HTERT RPE-1 (cell line): ENCODE data around the gene ARID2.

Experiments
- in situ Hi-C: fragments of 300-500 bp; cut with MboI; formaldehyde crosslinking; loops from 4 replicates; pipeline ENCODE4 v1.14.3; 2020; ENCODE audit warnings: low sequenced_read_pairs

Gene ARID2, protein sequence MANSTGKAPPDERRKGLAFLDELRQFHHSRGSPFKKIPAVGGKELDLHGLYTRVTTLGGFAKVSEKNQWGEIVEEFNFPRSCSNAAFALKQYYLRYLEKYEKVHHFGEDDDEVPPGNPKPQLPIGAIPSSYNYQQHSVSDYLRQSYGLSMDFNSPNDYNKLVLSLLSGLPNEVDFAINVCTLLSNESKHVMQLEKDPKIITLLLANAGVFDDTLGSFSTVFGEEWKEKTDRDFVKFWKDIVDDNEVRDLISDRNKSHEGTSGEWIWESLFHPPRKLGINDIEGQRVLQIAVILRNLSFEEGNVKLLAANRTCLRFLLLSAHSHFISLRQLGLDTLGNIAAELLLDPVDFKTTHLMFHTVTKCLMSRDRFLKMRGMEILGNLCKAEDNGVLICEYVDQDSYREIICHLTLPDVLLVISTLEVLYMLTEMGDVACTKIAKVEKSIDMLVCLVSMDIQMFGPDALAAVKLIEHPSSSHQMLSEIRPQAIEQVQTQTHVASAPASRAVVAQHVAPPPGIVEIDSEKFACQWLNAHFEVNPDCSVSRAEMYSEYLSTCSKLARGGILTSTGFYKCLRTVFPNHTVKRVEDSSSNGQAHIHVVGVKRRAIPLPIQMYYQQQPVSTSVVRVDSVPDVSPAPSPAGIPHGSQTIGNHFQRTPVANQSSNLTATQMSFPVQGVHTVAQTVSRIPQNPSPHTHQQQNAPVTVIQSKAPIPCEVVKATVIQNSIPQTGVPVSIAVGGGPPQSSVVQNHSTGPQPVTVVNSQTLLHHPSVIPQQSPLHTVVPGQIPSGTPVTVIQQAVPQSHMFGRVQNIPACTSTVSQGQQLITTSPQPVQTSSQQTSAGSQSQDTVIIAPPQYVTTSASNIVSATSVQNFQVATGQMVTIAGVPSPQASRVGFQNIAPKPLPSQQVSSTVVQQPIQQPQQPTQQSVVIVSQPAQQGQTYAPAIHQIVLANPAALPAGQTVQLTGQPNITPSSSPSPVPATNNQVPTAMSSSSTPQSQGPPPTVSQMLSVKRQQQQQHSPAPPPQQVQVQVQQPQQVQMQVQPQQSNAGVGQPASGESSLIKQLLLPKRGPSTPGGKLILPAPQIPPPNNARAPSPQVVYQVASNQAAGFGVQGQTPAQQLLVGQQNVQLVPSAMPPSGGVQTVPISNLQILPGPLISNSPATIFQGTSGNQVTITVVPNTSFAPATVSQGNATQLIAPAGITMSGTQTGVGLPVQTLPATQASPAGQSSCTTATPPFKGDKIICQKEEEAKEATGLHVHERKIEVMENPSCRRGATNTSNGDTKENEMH (N-terminal part only)

DNA sequence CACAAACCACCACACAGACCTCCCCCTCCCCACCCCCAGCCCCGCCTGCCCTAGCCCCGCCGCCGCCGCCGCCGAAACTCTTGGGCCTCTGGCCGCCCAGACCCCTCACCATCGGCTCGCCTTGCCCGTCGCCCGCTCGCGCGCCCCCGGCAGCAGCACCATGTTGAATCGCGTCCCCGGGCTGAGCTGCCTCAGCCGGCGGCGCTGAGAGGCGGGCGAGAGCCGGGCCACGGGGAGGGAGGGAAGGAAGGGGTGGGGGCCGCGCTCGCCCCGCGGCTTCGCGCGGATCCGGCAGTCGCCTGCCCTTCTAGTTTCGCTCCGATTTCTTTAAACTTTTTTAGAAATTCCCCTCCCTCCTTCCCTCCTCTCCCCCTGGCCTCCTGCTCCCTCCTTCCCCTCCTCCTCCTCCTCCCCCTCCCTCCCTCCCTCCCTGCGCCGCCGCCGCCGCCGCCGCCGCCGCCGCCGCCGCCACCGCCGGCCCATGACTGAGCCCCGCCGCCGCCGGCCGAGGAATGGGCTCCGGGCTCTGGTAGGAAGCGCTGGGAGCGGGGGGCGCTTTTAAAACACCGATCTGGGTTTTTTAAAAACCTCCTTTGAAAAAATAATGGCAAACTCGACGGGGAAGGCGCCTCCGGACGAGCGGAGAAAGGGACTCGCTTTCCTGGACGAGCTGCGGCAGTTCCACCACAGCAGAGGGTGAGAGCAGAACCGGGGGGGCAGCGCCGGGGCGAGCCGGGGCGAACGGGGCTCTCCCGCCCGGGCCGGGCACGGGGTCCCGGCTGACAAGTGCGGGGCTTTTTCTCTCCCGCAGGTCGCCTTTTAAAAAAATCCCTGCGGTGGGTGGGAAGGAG lies at the start of gene ARID2:
Gene ARID2, plus strand, starts transcription at position 474 of the 851 bp plus-strand sequence. Its CDS starts 131 bp downstream, at position 605.
- in situ Hi-C loops = no loop called here

DNA sequence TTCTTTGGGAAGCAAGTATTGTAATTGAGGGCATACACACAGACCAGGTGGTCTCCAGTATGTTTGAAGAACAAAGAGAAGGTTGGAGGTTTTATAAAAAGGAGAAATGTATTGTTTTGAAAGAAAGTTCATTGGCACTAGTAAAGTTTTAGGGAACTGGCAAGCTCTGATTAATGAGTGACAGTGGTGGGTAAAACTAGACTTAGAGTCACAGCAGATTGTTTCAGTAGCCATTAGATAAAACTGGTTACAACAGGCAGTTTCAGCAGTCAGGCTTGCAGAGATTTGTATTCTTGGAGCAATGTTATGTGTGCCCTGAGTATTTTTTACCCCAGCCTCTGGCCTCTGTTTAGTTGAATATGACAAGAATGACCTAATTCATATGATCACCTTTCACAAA lies 49.1 kb upstream of the ARID2 start:
- in situ Hi-C loops = no loop called here

DNA sequence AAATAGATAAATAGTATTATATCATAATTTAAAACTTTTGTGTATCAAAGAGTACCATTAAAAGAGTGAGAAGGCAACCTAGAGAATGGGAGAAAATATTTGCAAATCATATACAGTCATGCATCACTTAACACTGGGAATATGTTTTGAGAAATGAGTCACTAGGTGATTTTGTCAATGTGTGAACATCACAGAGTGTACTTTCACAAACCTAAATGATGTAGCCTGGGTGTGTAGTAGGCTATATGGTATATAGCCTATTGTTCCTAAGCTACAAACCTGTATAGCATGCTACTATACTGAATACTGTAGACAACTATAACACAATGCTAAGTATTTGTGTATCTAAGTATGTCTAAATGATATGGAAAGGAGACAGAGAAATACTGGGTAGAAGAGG lies 48.0 kb upstream of the ARID2 start:
- in situ Hi-C loops = no loop called here

DNA sequence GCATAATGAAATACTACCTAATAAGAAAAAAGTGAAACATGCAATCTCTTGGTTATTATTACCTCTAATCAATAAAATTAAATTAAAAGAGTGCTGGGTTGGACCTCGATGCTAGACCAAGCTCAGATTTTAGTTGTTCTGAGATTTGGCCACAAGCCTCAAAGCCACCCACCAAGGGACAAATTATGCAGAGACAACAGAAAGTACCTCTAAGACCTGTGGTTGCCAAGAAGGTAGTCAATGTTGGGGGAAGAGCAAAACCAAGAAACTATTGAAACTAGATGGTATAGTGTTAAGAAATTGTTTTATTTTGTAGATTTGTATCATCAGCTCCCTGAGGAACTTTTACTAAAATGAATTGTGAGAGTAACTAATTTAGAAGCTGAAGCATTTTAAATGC lies 43.8 kb upstream of the ARID2 start:
- in situ Hi-C loops = no loop called here

DNA sequence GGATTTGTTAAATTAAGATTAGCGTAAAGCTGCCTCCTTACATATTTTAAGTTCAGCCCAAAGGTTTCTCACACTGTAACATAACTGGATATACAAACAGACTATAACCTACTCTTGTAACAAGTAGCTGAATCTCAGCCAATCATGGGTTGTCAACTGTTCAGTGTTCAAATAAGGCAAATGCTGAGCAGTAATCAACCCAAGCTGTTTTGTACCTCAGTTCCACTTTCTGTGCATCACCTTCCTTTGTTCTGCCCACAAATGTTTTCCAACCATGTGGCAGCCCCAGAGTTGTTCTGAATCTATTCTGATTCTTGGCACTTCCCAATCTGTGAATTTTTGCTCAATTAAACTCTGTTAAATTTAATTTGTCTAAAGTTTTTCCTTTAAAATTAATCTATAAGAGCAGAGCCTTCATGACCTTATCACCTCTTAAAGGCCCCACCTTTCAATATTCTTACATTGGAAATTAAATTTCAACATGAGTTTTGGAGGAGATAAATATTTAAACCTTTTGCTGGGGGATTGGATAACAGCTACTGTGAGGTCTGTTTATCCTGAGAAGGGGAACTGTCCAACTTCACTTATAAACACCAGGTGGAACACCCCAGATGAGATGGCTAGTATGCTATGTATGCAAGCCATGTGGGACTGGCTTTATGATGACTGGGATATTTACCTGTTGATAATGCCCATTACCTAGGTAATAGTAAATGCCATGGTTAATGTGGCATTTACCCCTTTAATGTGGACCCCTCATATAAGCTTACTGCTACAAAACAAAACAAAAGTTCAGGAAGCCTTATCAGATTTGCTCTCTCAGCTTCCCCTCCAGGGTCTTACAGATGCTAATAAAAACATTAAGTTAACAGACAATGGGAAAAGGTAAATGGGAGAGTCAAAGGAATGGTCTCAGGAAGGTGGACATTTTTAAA lies 42.2 kb upstream of the ARID2 start:
- in situ Hi-C loops = no loop called here

DNA sequence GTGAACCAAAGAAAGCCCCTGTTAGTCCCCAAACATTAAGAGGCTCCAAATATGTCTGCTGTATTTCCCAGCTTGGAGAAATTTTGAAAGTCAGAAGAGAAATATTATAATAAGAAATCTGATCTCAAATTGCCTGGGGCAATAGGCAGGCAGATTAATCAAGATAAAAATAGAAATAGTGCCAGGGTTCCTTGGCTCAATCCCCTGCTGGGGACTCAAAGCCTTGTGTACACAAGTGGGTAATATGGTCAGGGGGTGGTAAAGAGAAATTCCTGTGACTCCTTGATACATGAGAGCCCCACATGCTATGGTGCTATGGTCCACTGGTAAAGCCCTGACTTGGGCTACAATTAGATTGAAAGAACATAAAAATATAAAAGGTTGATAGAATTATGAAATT lies 41.3 kb upstream of the ARID2 start:
- in situ Hi-C loops = no loop called here

DNA sequence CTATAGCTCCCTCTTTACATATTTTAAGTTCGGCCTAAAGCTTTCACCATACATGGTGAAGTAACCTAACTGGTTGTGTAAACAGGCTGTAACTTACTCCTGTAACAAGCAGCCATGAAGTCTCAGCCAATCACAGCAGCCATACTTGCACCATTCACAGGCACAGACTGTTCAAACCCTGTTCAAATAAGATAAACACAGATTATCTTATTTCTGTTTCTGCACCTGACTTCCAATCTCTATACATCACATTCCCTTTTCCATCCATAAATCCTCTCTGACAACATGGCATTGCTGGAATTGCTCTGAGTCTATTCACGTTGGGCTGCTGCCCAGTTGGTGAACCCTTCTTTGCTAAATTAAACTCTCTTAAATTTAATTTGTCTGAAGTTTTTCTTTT lies 34.5 kb upstream of the ARID2 start:
- in situ Hi-C loops = no loop called here

DNA sequence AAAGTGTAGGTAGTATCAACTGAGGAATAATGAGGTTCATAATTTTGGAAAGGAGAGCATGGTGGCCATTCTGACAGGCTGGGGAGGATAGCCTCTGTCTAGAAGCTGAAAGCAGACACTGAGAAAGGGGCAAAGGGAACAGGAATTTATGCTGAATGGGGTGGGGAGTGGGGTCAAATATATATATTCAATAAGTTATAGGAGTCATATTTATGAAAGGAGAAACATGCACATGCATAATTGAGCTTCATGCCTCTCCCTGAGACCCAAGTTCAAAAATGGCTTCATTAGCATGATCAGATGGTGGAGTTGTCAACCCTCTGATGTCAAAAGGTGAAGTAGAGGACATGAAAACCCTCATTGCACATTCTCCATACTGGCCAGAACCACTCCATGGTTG lies 33.9 kb upstream of the ARID2 start:
- in situ Hi-C loops = no loop called here

DNA sequence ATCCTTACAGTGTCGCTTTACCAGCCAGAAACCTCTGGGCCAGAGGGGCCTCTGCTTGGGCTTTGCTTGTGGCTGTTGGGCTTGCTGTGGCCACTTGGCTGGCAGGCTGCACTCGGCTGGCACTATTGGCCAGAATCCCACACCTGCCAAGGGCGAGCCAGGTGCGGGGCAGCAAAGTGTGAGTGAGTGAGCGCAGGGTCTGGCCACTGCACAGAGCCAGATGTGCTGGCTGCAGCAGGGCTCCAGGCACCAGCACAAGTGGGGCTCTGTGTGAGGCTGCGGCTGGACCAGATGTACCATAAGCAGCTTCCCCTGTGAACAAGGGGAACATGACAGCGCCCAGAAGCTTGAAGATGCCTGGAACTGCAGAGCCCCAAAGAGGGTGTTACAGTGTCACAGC lies 33.5 kb upstream of the ARID2 start:
- in situ Hi-C loops = no loop called here

DNA sequence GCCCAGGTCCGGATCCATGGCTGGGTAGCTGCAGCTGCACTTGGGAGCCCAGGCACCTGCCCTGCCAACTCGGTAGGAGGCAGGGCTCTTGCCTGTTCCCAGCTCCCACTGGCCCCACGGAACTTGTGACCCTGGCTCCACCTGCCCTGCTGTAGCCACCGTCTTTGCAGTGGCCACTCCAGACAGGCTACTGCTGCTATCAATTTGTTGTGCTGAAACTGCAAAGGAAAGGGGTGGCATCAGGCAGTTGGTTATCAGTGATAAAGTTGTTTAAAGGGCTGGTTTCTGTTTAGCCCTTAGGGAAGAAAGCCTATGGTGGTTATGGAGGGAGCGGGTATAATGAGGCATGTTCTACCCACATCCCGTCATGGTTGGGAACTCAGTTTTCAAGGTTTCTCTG lies 32.1 kb upstream of the ARID2 start:
- in situ Hi-C loops = no loop called here

DNA sequence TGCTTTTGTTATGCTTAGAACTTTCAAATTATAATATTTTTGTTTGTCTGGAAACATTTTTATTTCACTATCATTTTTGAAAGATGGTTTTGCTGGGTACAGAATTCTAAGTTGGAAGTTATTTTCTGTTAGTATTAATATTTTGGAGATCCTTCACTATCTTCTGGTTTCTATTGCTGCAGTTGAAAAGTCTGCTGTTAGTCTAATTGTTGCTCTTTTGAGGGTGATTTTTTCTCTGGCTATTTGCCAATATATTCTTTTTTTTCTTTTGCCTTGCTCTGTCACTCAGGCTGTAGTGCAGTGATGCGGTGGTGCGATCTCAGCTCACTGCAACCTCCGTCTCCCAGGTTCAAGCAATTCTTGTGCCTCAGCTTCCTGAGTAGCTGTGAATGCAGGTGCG lies 28.2 kb upstream of the ARID2 start:
- in situ Hi-C loops = no loop called here

DNA sequence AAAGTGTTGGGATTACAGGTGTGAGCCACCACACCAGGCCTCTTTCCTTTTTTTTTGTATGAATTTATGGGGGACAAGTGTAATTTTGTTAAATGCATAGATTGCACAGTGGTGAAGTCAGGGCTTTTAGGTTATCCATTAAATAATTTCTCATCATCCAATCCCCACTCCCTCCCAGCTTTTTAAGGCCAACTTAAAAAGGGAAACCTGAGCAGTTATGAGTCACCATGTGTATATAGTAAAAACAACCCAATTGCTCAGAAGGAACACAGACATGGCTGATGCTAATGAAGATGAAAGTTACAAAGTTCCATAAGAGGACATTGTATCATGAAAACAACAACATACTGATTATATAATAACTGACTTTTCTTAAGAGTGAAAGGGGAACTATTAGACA lies 25.6 kb upstream of the ARID2 start:
- in situ Hi-C loops = no loop called here

DNA sequence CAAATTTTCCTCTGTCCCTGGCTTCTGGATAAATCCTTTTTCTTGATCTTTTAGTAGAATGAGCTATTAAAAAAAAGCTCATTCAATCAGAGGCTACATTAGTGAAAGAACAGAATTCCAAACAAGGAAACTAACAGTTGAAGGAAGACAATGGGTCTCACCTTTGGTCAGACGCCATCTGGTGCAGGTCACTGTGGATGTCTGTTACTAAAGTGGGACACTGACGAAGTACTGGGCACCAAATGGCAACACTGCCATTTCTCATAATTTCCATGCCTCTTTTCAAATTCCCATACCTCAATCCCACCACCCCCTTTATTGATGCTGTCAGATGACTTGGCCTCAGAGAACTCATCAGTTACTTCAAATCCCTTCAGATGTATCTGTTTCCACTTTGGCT lies 24.5 kb upstream of the ARID2 start:
- in situ Hi-C loops = no loop called here

DNA sequence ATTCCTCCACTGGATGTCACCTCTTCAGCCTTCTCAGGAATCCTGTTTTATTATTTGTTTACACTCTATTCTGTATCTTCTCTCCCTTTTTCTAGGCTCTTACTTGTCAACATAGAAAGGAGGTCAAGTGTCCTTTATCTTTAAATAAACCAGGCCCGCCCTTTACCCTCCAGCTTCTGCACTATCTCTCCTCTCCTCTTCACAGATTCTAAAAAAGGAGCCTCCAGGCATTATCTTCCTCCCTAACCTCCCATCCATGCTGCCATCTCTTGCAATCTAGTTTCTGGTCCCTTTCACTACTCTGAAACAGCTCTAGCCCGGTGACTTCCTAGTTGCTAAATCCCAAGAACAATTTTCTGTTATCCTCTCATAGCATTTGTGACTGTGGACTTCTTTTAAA lies 24.1 kb upstream of the ARID2 start:
- in situ Hi-C loops = no loop called here

DNA sequence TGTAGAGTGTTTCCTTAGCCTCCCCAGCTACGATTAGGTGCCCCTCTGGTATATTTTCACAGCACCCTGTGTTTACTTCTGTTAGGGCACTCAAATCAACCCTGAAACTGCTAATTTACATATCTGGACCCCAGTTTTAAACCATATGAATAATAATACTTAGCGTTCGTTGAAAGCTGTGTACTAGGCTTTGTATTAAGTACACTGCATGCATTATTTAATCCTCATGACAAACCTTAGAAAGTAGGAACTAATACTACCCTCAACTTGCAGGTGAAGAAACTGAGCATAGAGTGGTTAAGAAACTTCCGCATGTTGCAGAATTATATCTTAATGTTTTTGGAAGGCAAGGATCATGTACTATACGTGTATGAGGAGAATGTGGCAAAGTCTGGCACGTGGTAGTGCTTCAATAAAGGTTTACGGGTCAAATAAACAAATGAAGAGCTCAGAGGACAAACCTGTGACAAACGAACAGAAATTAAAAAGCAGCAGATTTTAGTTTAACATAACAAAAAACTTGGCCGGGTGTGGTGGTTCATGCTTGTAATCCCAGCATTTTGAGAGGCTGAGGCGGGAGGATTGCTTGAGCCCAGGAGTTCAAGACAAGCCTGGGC lies 22.2 kb upstream of the ARID2 start:
- in situ Hi-C loops = no loop called here

DNA sequence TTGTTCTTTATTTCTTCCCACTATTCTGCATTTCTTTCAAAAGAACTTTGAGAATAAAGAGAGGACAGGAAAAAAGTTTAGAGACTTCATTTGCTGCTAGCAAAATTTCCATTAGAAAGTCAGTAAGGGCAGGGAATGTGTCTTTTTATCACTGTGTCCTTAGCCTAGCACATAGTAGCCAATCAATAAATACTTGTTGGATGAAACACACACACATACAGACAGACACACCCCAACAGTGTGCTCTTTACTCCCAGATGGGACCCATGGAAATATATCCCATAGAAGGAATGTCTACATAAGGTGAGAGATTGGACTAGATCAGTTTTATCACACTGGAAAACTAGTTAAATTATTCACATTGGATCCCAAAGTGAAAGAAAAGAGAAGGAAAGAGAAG lies 21.1 kb upstream of the ARID2 start:
- in situ Hi-C loops = no loop called here

DNA sequence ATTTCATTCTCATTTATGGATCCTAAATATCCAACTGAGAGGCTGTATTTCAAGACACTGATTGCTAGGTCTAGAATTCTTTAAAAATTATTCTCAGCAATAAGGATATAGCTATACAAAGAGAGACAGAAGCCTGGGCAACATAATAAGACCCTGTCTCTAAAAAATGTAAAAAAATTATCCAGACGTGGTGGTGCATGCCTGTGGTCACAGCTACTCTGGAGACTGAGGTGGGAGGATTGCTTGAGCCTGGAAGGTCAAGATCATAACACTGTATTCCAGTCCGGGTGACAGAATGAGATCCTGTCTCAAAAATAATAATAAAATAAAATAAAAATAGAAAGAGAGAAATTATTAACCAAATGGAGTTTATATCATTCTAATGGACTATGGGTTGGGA lies 20.6 kb upstream of the ARID2 start:
- in situ Hi-C loops = no loop called here

DNA sequence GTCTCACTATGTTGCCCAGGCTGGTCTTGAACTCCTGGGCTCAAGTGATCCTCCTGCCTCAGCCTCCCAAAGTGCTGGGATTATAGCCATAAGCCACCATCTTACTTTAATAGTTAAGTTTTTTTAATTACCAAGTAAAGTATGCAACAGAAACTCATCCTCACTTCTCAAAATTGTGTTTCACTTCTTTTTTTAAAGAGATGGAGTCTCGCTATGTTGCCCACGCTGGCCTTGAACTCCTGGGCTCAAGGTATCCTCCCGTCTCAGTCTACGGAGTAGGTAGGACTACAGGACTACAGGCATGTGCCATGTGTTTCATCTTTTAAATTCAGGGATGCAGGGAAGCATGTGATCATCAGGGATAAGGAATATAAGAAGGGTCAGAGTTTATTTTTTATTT lies 17.2 kb upstream of the ARID2 start:
- in situ Hi-C loops = no loop called here

DNA sequence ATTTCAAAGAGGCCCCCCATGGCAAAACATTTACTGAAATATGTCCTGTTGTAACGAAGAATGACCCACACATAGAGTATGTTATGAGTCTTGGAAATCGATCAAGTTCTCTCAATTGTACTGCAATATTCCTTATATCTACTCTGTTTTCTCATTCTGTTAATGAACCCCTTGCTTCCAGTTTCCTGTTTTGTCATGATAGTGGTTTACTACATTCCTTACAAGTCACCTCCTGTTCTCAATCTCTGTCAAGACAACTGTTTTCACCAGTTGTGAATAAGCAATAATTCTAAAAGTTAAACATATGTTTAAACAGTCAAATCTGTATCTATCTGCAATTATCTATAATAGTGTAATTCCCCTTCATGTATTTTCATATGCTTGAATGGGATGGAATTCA lies 16.4 kb upstream of the ARID2 start:
- in situ Hi-C loops = no loop called here
